Heart left ventricle (tissue), 13 donors: ENCODE data around the gene SUSD4.

Experiments
- CTCF ChIP-seq, 12 donors: fragments of 200-600 bp; sonication (generic) in 4 of 12; IDR thresholded peaks; one replicate each; pipeline versions ENCODE4 v1.5.0 to v1.8.0; 2018 to 2022; ENCODE audit warnings: antibody characterized with exemption in 12 of 12, mild to moderate bottlenecking in 5 of 12
- POLR2A ChIP-seq, 2 donors: fragments of 450-650 bp; IDR thresholded peaks; one replicate each; pipeline ENCODE4 v1.6.1; 2017; ENCODE audit warnings: antibody characterized with exemption in 2 of 2, mild to moderate bottlenecking in 2 of 2, moderate library complexity in 2 of 2
- donor health status: ischemic (EF 13 %, LVEDD 7.1; RV severe dilation, severe dysfunction).
- donor health status: DM: no; HTN: yes; CAD: no.
- donor health status: DM: no; HTN: no; CAD: no.
- donor health status: ischemic (EF 25% LVEDD 6.9; RV normal size, moderate dysfunction).
- donor health status: ischemic (EF 25% LVEDD 5.7; RV mildly dilated, moderate dysfunction).
- donor health status: ischemic (EF 35%, LVEDD 5.7; RV mildly dilated, moderate dysfunction).
- donor health status: nonischemic (EF 11% LVEDD 7.7; RV severe dilation, severe dysfunction).
- donor health status: DM: yes; HTN: yes; CAD: no.
- donor health status: PGD.
- donor health status: ischemic (EF 29% LVEDD 5.4; RV normal size, mild dysfunction).
- donor health status: nonischemic (EF 23%, LVEDD 6.1; RV moderate dilation, normal function).

GRCh38 chr1:223256034-223256433 is 107.9 kb downstream of the SUSD4 start:
- TF ChIP-seq CTCF (IDR thresholded peaks at IDR 0.05) (no peak), POLR2A (IDR thresholded peaks at IDR 0.05) (no peak)
